H1 (cell line): ENCODE measurements around the gene GMCL2. TPM values are rescaled to one million over a fixed set of nuclear protein-coding genes. Genes with fewer than 3 reads are reported as not detected.

ENCODE experiments used
- BACH1 ChIP-seq: IDR thresholded peaks from 2 replicates; pipeline ENCODE4 v1.6.1; 2012; ENCODE audit warnings: low read length, improper control_type of control experiment
- CTCF ChIP-seq, 3 experiments: IDR thresholded peaks; 1 replicate in 2 of 3; 2 replicates in 1 of 3; pipeline versions ENCODE4 v1.5.1 to v1.6.1; 2011; ENCODE audit warnings: low read length in 3 of 3, mild to moderate bottlenecking in 3 of 3, inconsistent platforms in 2 of 3, low read depth in 1 of 3, moderate library complexity in 1 of 3; ENCODE audit not compliant: insufficient read depth in 1 of 3; ENCODE audit errors: control extremely low read depth in 1 of 3
- EGR1 ChIP-seq: IDR thresholded peaks from 2 replicates; pipeline ENCODE4 v1.6.1; 2011; ENCODE audit warnings: low read depth, low read length, borderline replicate concordance
- HDAC2 ChIP-seq, 2 experiments: fragments of 300-600 bp in 1 of 2; sonication (generic) in 1 of 2; IDR thresholded peaks; 2 replicates each; pipeline ENCODE4 v1.6.1; 2011 to 2012; ENCODE audit warnings: low read depth in 2 of 2, low read length in 2 of 2, mild to moderate bottlenecking in 2 of 2, moderate library complexity in 2 of 2, borderline replicate concordance in 1 of 2, inconsistent platforms in 1 of 2
- KDM1A ChIP-seq: fragments of 200-600, 300-600 bp; sonication (generic); IDR thresholded peaks from 2 replicates; pipeline ENCODE4 v1.7.1; 2016; ENCODE audit warnings: mild to moderate bottlenecking, low read length, borderline replicate concordance
- SP1 ChIP-seq: IDR thresholded peaks from 2 replicates; pipeline ENCODE4 v1.6.1; 2011; ENCODE audit warnings: low read depth, low read length
- TAF1 ChIP-seq: IDR thresholded peaks from 2 replicates; pipeline ENCODE4 v1.6.1; 2011; ENCODE audit warnings: mild to moderate bottlenecking, low read depth, low read length
- USF2 ChIP-seq: IDR thresholded peaks from 2 replicates; pipeline ENCODE4 v1.6.1; 2011; ENCODE audit warnings: low read length, improper control_type of control experiment
- polyA plus RNA-seq, 7 experiments: library from polyadenylated mRNA; depleted of rRNA in 3 of 7; stranded (reverse) in 5 of 7; unstranded in 2 of 7; fragments of >200 nt in 5 of 7; fragments of 200-250 nt in 2 of 7; gene quantifications; 1 replicate in 5 of 7; 2 replicates in 1 of 7; 4 replicates in 1 of 7; pipeline versions ENCODE4 v1.2.1 to v1.2.3, GENCODE V29; 2011 to 2013; ENCODE audit warnings: missing spikeins in 2 of 7, mixed read lengths in 2 of 7
- total RNA-seq: library from RNA; stranded (reverse); fragmentation: NEBNext Ultra II Directional; extraction: Animal tissue kit (Norgen Biotek cat#: 25700); gene quantifications from 2 replicates; pipeline ENCODE4 v1.2.1, GENCODE V29; 2021

Gene GMCL2
- total and polyA plus RNA-seq, 2 of the 8 experiments (the other 6 are each of a cell fraction or from before 2014, with no cell fraction given): 0.13 TPM; not detected in 1

- TF ChIP-seq CTCF (IDR thresholded peaks at IDR 0.05; ENCODE audit: control extremely low read depth in 1 of 3, insufficient read depth in 1 of 3, low read depth in 1 of 3, low read length in 3 of 3) (no peak), BACH1 (no peak), HDAC2 (IDR thresholded peaks at IDR 0.05; ENCODE audit: borderline replicate concordance in 1 of 2, low read depth in 2 of 2, low read length in 2 of 2) (no peak), USF2 (peak; percentile 60), KDM1A (no peak), SP1 (peak; percentile 66), EGR1 (no peak), TAF1 (peak; percentile 15; the same call in 1 of the 2 replicates)
These were observed 36.7 kb upstream of the GMCL2 start (continued) for GRCh38 chr5:178223828-178224335.
